ENCODE measurements around the gene MTHFR. TPM values are rescaled to one million over a fixed set of nuclear protein-coding genes. Genes with fewer than 3 reads are reported as not detected.

The MTHFR gene
- total RNA-seq, 2 donors from 2014 or later, result 22.3 to 30.0 TPM

DNA sequence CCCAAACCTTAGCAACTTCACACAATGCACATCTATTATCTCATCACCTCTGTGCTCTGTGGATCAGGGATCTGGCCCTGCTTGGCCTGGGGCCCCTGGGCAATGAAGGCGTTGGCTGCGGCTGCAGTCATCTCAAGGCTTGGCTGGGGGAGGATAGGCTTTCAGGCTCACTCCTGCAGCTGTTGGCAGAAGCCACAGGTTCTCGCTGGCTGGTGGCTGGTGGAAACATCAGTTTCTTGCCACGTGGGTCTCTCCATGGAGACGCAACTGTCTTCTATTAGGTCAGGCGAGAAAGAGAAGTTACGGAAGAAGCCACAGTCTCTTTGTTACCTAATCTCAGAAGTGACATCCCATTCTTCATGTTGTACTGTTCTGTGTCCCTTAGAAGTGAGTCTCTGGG lies 45.4 kb upstream of the MTHFR start:
- peaks cover 9% of the 10 kb centered on the region for H3K27me3 Mint-ChIP-seq (ENCODE audit: insufficient read depth)
- no peak overlapping the region for H3K27ac Mint-ChIP-seq
- no peaks in the 10 kb centered on the region for H3K4me1 ChIP-seq (ENCODE audit: control insufficient read depth, insufficient read depth, low read length)
- H3K4me3 ChIP-seq (ENCODE audit: low read length), result no peak overlapping the region
- WGBS, 2 experiments (ENCODE audit: insufficient coverage in 1 of 2, insufficient read length in 1 of 2), result 88 to 89% methylated on average over 7 of the region's 7 CpGs
- no peak for DNase-seq
- H3K27ac ChIP-seq (ENCODE audit: low read depth, low read length), result no peak overlapping the region
- peaks cover 10% of the 10 kb centered on the region for H3K36me3 Mint-ChIP-seq (ENCODE audit: low read depth)
- TF ChIP-seq CTCF (conservative IDR thresholded peaks at IDR 0.05), result no peak
- H3K9me3 ChIP-seq (ENCODE audit: control insufficient read depth, low read length), result no peaks in the 10 kb centered on the region
- no peaks in the 10 kb centered on the region for H3K9me3 Mint-ChIP-seq
- H3K36me3 ChIP-seq (ENCODE audit: control insufficient read depth, insufficient read depth, low read length), result no peaks in the 10 kb centered on the region
- no peak overlapping the region for H3K4me3 Mint-ChIP-seq
- no peaks in the 10 kb centered on the region for H3K27me3 ChIP-seq (ENCODE audit: control insufficient read depth, insufficient read depth, low read length, poor library complexity, severe bottlenecking)
- no peaks in the 10 kb centered on the region for H3K4me1 Mint-ChIP-seq
- H3K9ac ChIP-seq (ENCODE audit: extremely low read depth, low read length, poor library complexity, severe bottlenecking), result no peak overlapping the region

GRCh38 chr1:11850156-11850555 lies 44.4 kb upstream of the MTHFR start:
- H3K4me1 ChIP-seq (ENCODE audit: control insufficient read depth, insufficient read depth, low read length), result no peaks in the 10 kb centered on the region
- no peak overlapping the region for H3K4me3 ChIP-seq (ENCODE audit: low read length)
- DNase-seq, result no peak
- peaks cover 9% of the 10 kb centered on the region for H3K27me3 Mint-ChIP-seq (ENCODE audit: insufficient read depth)
- peaks cover 20% of the 10 kb centered on the region for H3K36me3 Mint-ChIP-seq (ENCODE audit: low read depth)
- no peak overlapping the region for H3K4me3 Mint-ChIP-seq
- H3K27ac ChIP-seq (ENCODE audit: low read depth, low read length), result no peak overlapping the region
- H3K9ac ChIP-seq (ENCODE audit: extremely low read depth, low read length, poor library complexity, severe bottlenecking), result no peak overlapping the region
- H3K27ac Mint-ChIP-seq, result no peak overlapping the region
- H3K9me3 Mint-ChIP-seq, result no peaks in the 10 kb centered on the region
- no peaks in the 10 kb centered on the region for H3K9me3 ChIP-seq (ENCODE audit: control insufficient read depth, low read length)
- H3K4me1 Mint-ChIP-seq, result peaks cover 2% of the 10 kb centered on the region
- H3K27me3 ChIP-seq (ENCODE audit: control insufficient read depth, insufficient read depth, low read length, poor library complexity, severe bottlenecking), result no peaks in the 10 kb centered on the region
- H3K36me3 ChIP-seq (ENCODE audit: control insufficient read depth, insufficient read depth, low read length), result peaks cover 6% of the 10 kb centered on the region
- 82 to 84% methylated on average over 11 of the region's 11 CpGs for WGBS, 2 experiments (ENCODE audit: insufficient coverage in 1 of 2, insufficient read length in 1 of 2)
- TF ChIP-seq CTCF (conservative IDR thresholded peaks at IDR 0.05), result no peak

- 92 to 95% methylated on average over 6 to 9 of the region's 9 CpGs for WGBS, 2 experiments (ENCODE audit: insufficient coverage in 1 of 2, insufficient read length in 1 of 2)
- H3K27ac ChIP-seq (ENCODE audit: low read depth, low read length), result no peak overlapping the region
- H3K27ac Mint-ChIP-seq, result no peak overlapping the region
- peaks cover 4% of the 10 kb centered on the region for H3K27me3 Mint-ChIP-seq (ENCODE audit: insufficient read depth)
- H3K4me3 ChIP-seq (ENCODE audit: low read length), result no peak overlapping the region
- H3K4me3 Mint-ChIP-seq, result no peak overlapping the region
- peaks cover 2% of the 10 kb centered on the region for H3K4me1 Mint-ChIP-seq
- no peaks in the 10 kb centered on the region for H3K9me3 ChIP-seq (ENCODE audit: control insufficient read depth, low read length)
- H3K36me3 ChIP-seq (ENCODE audit: control insufficient read depth, insufficient read depth, low read length), result peaks cover 21% of the 10 kb centered on the region
- H3K4me1 ChIP-seq (ENCODE audit: control insufficient read depth, insufficient read depth, low read length), result no peaks in the 10 kb centered on the region
- H3K9ac ChIP-seq (ENCODE audit: extremely low read depth, low read length, poor library complexity, severe bottlenecking), result no peak overlapping the region
- DNase-seq, result no peak
- TF ChIP-seq CTCF (conservative IDR thresholded peaks at IDR 0.05), result no peak
- H3K36me3 Mint-ChIP-seq (ENCODE audit: low read depth), result peaks cover 27% of the 10 kb centered on the region
- no peaks in the 10 kb centered on the region for H3K27me3 ChIP-seq (ENCODE audit: control insufficient read depth, insufficient read depth, low read length, poor library complexity, severe bottlenecking)
- no peaks in the 10 kb centered on the region for H3K9me3 Mint-ChIP-seq
Observed at GRCh38 chr1:11848373-11848700, 42.6 kb upstream of the MTHFR start.
